Dermis microvascular lymphatic vessel endothelial cell (primary cell): ENCODE measurements around the gene MED29. TPM values are rescaled to one million over a fixed set of nuclear protein-coding genes. Genes with fewer than 3 reads are reported as not detected.

Source experiments
- DNase-seq, 2 donors: peaks; one replicate each; pipeline versions ENCODE4 v3.0.0 to v3.0.0-alpha.2; 2010; ENCODE audit warnings: low read depth in 2 of 2
- total RNA-seq: library from RNA; depleted of rRNA; stranded (reverse); fragments of >200 nt; gene quantifications from 2 replicates; pipeline ENCODE4 v1.2.1, GENCODE V29; 2014

MED29 gene
- total RNA-seq, result 11.6 and 17.3 TPM in 2 replicates

- peak; percentile 99 to 100 for DNase-seq
Observed at GRCh38 chr19:39390751-39391437, at the start of gene MED29, which contains the start of gene PAF1. TSS of gene MED29 (plus strand) at chr19:39391378. CDS start at chr19:39391423, 45 bp downstream. TSS of gene PAF1 (minus strand) at chr19:39391106. CDS start at chr19:39390864, 242 bp downstream.

- peak; percentile 93 to 99 for DNase-seq
Observed at GRCh38 chr19:39341719-39342604, 49.2 kb upstream of the MED29 start, which contains the start of gene SAMD4B. TSS of gene SAMD4B (plus strand) at chr19:39342421. CDS start at chr19:39356894, 14,473 bp downstream.

- DNase-seq, result no peak
Observed at GRCh38 chr19:39342647-39343305, 48.4 kb upstream of the MED29 start.

- no peak for DNase-seq
Observed at GRCh38 chr19:39345956-39346355, 45.2 kb upstream of the MED29 start.

- DNase-seq, result no peak
Observed at GRCh38 chr19:39347332-39348164, 43.6 kb upstream of the MED29 start.

- no peak for DNase-seq
Observed at GRCh38 chr19:39349326-39349725, 41.9 kb upstream of the MED29 start.

- DNase-seq, result no peak
Observed at GRCh38 chr19:39350156-39350555, 41.0 kb upstream of the MED29 start.

- no peak for DNase-seq
Observed at GRCh38 chr19:39351537-39352064, 39.6 kb upstream of the MED29 start.

- no peak for DNase-seq
Observed at GRCh38 chr19:39352381-39353255, 38.6 kb upstream of the MED29 start.

GRCh38 chr19:39355253-39355652 lies 35.9 kb upstream of the MED29 start:
- no peak for DNase-seq

GRCh38 chr19:39356073-39356472 lies 35.1 kb upstream of the MED29 start:
- DNase-seq, result no peak

GRCh38 chr19:39356647-39357046 lies 34.5 kb upstream of the MED29 start:
- no peak for DNase-seq

- no peak for DNase-seq
Observed at GRCh38 chr19:39359026-39359425, 32.2 kb upstream of the MED29 start.

- DNase-seq, result no peak
Observed at GRCh38 chr19:39360599-39360998, 30.6 kb upstream of the MED29 start.

- DNase-seq, result peak in 1 of 2 donors; percentile 28
Observed at GRCh38 chr19:39362682-39363657, 28.2 kb upstream of the MED29 start.

GRCh38 chr19:39363901-39364457 lies 27.2 kb upstream of the MED29 start:
- DNase-seq, result no peak

GRCh38 chr19:39365531-39365930 lies 25.6 kb upstream of the MED29 start:
- DNase-seq, result no peak

GRCh38 chr19:39369200-39369599 lies 22.0 kb upstream of the MED29 start:
- DNase-seq, result no peak
